Stimulated activated effector memory CD8-positive, alpha-beta T cell treated with anti-CD3 and anti-CD28 coated beads, Interleukin-12 subunit alpha, Interleukin-12 subunit beta, amount 100 ng/mL, for 72 hours (primary cell): ENCODE measurements around the gene ZER1.

Experiments
- ATAC-seq: fragments of 150-1000 bp; cut with Tn5 transposase; 2 replicates; pipeline ENCODE4 v1.10.0; 2021
- DNase-seq, 2 donors: peaks; one replicate each; pipeline ENCODE4 v3.0.0; 2021 to 2022; ENCODE audit warnings: low spot score in 2 of 2
- H3K27ac Mint-ChIP-seq: one replicate; pipeline ENCODE4 v1.8.0; 2022; ENCODE audit warnings: mild to moderate bottlenecking, mixed read lengths
- H3K36me3 Mint-ChIP-seq: one replicate; pipeline ENCODE4 v1.8.0; 2022; ENCODE audit warnings: mild to moderate bottlenecking, mixed read lengths
- H3K4me1 Mint-ChIP-seq: one replicate; pipeline ENCODE4 v1.8.0; 2022; ENCODE audit warnings: mixed read lengths
- H3K4me3 Mint-ChIP-seq: one replicate; pipeline ENCODE4 v1.8.0; 2022; ENCODE audit warnings: mild to moderate bottlenecking, mixed read lengths
- H3K9me3 Mint-ChIP-seq: one replicate; pipeline ENCODE4 v1.8.0; 2022; ENCODE audit warnings: mixed read lengths

ZER1 gene

DNA sequence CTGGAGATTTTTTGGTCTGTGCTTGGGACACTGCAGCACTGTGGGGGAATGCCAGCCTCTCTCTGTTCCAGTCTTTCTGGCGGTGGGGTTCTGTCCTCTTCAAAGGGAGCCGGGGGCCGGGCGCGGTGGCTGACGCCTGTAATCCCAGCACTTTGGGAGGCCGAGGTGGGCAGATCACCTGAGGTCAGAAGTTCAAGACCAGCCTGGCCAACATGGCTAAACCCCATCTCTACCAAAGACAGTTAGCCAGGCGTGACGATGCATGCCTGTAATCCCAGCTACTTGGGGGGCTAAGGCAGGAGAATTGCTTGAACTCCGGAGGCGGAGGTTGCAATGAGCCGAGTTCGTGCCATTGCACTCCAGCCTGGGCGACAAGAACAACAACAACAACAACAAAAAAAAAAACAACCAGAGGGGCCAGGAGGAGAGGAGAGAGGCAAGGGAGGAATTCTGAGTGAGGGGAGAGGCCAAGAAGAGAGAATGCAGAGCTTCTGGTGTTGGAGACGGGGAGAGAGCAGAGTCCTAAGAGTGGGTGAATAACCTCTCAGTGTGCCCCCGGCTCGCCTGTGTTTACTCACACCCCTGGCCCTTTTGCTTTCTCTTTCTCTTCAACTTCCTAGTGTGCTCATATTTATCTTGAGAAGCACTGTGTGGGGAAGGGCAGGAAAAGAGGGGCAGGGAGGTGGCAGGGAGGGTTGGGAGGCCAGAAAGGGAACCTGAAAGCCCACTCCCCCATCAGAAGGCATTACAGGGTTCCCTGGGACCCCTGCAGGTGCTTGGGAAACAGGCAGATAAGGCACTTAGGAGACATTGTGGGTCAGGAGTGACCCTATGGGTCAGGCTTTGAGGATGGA lies 85.9 kb downstream of the ZER1 start:
- Mint-ChIP-seq H3K9me3 (no peaks in the 10 kb centered on the region), H3K36me3 (peaks cover 47% of the 10 kb centered on the region), H3K4me3 (peak overlapping the region; percentile 97), H3K27ac (peak overlapping the region; percentile 97), H3K4me1 (peaks cover 48% of the 10 kb centered on the region)
- ATAC-seq (peak; percentile 43), DNase-seq (peak in 1 of 2 donors; percentile 62)

DNA sequence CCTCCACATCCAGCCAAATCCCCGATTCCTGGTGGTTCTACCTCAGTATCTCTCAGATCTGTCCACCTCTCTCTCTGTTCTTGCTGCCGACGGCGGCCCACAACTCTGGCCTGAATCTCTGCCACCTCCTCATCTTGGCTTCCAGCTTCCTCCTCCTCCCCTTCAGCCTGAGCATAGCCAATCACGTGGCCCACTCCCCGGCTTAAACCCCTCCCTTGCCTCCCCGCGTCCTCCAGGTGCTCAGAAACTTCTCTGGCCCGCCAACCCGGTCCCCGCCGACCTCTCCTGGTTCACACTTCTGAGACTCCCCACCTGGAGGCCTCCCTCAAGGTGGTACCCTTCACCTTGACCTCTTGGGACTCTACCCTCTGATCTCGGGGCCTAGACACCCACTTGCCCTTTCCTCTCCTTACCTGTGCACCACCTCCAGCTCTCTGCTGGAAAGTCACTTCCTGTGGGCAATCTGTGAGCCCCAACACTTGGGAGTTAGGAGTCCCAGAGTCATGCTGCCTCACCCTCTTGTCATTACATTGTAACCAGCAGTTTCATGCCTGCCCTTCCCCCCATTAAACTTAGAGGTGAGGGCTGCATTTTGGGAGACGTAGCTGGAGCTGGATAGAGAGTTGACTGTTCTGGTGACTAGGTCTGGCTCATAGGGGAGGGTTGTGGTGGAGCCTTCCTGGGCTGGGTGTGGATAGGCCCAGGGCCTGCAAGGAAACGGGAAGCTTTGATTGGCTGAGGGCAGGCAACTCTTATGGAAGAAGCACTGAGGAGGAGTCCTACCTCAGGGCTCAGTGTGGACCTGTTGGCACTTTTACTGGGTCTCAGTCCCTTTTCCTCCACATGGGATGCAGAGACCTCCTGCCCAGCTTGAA lies 87.2 kb downstream of the ZER1 start:
- Mint-ChIP-seq H3K4me3 (peak overlapping the region; percentile 97), H3K4me1 (peaks cover 48% of the 10 kb centered on the region), H3K36me3 (peaks cover 39% of the 10 kb centered on the region), H3K27ac (peak overlapping the region; percentile 97), H3K9me3 (no peaks in the 10 kb centered on the region)
- DNase-seq: peak; percentile 60 to 89
- peak; percentile 67 for ATAC-seq

DNA sequence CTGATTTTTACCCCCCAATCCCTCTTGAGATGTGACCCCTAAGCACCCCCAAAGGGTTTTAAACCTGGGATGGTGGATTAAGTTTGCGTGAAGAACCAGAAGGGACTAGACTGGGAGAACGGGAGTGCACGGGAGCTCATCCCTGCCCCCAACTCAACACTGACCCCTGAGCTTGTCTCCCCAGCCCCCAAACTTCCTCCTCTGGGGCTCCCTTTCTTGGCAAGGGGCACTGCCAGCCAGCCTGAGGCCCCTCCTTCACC lies 87.7 kb downstream of the ZER1 start:
- DNase-seq: no peak
- ATAC-seq: no peak
- peaks cover 48% of the 10 kb centered on the region for H3K4me1 Mint-ChIP-seq
- peaks cover 39% of the 10 kb centered on the region for H3K36me3 Mint-ChIP-seq
- no peaks in the 10 kb centered on the region for H3K9me3 Mint-ChIP-seq
- H3K27ac Mint-ChIP-seq: peak overlapping the region; percentile 97
- H3K4me3 Mint-ChIP-seq: peak overlapping the region; percentile 97

DNA sequence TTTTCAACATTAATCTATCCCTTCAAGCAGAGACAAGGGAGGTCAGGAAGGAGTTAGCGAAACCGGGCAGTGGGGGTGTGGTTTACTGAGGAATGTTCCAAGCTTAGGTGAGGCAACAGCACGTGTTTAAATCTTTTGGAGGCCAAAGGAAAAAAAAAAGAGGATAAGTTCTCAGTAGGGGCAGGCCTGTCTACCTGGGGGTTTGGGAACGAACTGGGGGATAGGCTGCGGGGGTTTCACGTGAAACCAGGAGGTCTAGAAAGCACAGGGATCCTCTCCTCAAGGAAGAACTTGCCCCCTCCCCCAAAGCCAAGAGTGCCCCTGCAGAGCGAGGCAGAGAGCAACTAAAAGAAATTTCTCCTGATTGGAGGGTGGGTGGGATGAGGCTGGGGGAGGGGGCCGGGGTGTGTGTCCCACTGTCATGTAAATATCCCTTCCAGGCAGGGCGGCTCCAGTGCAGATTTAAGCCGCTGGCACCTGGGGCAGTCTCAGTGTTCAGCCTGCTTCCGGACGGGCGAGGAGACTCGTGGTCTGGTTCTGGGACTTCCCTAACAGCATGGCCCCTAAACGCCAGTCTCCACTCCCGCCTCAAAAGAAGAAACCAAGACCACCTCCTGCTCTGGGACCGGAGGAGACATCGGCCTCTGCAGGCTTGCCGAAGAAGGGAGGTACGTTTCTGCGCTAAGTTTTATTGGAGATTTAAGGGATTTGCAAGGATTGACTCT lies 88.2 kb downstream of the ZER1 start:
- Mint-ChIP-seq H3K36me3 (peaks cover 41% of the 10 kb centered on the region), H3K4me3 (peak overlapping the region; percentile 97), H3K9me3 (no peaks in the 10 kb centered on the region), H3K4me1 (peaks cover 48% of the 10 kb centered on the region), H3K27ac (peak overlapping the region; percentile 97)
- DNase-seq (peak in 1 of 2 donors; percentile 73), ATAC-seq (peak; percentile 55)
